ENCODE measurements around the gene CDCA4. TPM values are rescaled to one million over a fixed set of nuclear protein-coding genes. Genes with fewer than 3 reads are reported as not detected.

CDCA4 gene
- total and polyA plus RNA-seq, 3 donors from 2014 or later, result 18.3 to 27.5 (median 26.2) TPM

DNA sequence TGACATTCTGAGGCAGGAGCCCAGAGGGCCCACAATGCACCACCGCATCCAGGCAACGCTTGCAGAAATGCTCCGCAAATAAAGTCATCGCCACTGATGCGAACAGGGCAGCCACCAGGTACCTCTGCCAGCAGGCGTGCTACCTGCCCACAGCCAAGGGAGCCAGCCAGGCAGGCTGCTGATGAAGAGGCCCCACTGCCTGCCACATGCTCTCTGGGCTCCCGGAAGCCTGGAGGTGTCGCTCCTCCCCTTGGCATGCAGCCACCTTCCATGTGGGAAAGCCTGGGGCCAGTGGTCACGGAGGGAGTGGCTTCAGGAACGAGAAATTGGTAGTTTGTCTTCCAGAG lies 29.6 kb upstream of the CDCA4 start:
- H3K36me3 ChIP-seq (ENCODE audit: low read depth, missing control alignments), result no peaks in the 10 kb centered on the region
- H3K27me3 ChIP-seq, result no peaks in the 10 kb centered on the region
- no peak overlapping the region for H3K27ac ChIP-seq
- 74 to 100% methylated on average over 1 to 10 of the region's 10 CpGs for WGBS, 2 donors
- no peaks in the 10 kb centered on the region for H3K9me3 ChIP-seq
- TF ChIP-seq, protein P1, sequence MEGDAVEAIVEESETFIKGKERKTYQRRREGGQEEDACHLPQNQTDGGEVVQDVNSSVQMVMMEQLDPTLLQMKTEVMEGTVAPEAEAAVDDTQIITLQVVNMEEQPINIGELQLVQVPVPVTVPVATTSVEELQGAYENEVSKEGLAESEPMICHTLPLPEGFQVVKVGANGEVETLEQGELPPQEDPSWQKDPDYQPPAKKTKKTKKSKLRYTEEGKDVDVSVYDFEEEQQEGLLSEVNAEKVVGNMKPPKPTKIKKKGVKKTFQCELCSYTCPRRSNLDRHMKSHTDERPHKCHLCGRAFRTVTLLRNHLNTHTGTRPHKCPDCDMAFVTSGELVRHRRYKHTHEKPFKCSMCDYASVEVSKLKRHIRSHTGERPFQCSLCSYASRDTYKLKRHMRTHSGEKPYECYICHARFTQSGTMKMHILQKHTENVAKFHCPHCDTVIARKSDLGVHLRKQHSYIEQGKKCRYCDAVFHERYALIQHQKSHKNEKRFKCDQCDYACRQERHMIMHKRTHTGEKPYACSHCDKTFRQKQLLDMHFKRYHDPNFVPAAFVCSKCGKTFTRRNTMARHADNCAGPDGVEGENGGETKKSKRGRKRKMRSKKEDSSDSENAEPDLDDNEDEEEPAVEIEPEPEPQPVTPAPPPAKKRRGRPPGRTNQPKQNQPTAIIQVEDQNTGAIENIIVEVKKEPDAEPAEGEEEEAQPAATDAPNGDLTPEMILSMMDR (IDR thresholded peaks at IDR 0.05), result no peak
- no peak for TF ChIP-seq POLR2A (IDR thresholded peaks at IDR 0.05)
- no peak for DNase-seq
- intact Hi-C loops (cut with DNase I; ENCODE audit: low total_unique reads), result loop anchor here (10.0 kb wide), 1 partner anchor 136 kb away; no protein-coding TSS in a partner anchor
- H3K4me1 ChIP-seq, result no peaks in the 10 kb centered on the region
- H3K4me3 ChIP-seq, result no peak overlapping the region

DNA sequence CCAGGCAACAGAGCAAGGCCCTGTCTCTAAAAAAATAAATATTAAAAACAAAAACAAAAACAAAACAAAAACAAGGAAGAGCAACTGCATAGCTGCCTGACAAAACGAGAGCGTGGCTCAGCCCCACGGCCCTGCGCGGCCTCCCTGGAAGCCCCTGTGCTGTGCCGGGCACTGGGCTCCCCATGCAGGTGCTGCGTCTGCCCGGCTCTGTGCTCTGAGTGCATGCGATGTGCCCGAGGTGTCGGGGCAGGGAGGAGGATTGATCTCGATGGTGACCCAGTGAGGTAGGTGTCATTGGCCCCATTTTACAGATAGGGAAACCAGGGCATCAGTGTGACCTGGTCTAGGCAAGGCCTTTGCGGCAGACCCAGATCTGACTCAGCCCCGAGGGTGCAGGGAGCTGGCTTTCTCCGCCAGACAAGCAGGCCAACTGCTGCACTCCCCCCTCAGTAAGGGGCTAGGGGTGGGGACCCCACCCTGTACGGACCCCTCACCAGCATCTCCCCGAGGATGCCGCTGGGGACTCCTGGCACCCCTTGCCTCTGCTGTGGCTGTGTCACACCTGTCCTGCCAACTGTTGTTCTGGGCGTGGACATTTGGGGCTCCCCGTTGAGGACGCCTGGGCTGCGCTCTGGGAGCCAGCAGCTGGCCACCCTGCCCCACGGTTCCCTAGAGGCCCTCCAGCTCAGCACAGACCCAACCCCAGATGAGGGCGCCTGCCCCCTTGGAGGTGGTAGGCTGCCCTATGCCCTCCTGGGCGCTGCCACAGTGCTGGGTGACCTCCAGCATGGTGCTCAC lies 29.1 kb upstream of the CDCA4 start:
- TF ChIP-seq, protein P1 (IDR thresholded peaks at IDR 0.05), result no peak
- TF ChIP-seq POLR2A (IDR thresholded peaks at IDR 0.05), result no peak
- no peak overlapping the region for H3K4me3 ChIP-seq
- no peaks in the 10 kb centered on the region for H3K36me3 ChIP-seq (ENCODE audit: low read depth, missing control alignments)
- no peak for DNase-seq
- H3K9me3 ChIP-seq, result no peaks in the 10 kb centered on the region
- 81 to 89% methylated on average over 15 to 24 of the region's 25 CpGs for WGBS, 2 donors
- no peak overlapping the region for H3K27ac ChIP-seq
- no peaks in the 10 kb centered on the region for H3K4me1 ChIP-seq
- intact Hi-C loops (cut with DNase I; ENCODE audit: low total_unique reads), result loop anchor here (10.0 kb wide), 3 partner anchors 135 to 285 kb away; no protein-coding TSS in a partner anchor
- no peaks in the 10 kb centered on the region for H3K27me3 ChIP-seq

GRCh38 chr14:105047283-105048016 lies 26.6 kb upstream of the CDCA4 start:
- no peaks in the 10 kb centered on the region for H3K4me1 ChIP-seq
- no peak overlapping the region for H3K27ac ChIP-seq
- WGBS, 2 donors, result 79 to 93% methylated on average over 18 to 24 of the region's 24 CpGs
- no peak overlapping the region for H3K4me3 ChIP-seq
- H3K36me3 ChIP-seq (ENCODE audit: low read depth, missing control alignments), result no peaks in the 10 kb centered on the region
- H3K27me3 ChIP-seq, result no peaks in the 10 kb centered on the region
- no peaks in the 10 kb centered on the region for H3K9me3 ChIP-seq
- no peak for DNase-seq
- TF ChIP-seq, protein P1 (IDR thresholded peaks at IDR 0.05), result no peak
- no peak for TF ChIP-seq POLR2A (IDR thresholded peaks at IDR 0.05)
- intact Hi-C loops (cut with DNase I; ENCODE audit: low total_unique reads), result loop anchor here (10.0 kb wide), 2 partner anchors 153 to 283 kb away; no protein-coding TSS in a partner anchor

GRCh38 chr14:105046891-105047282 lies 26.0 kb upstream of the CDCA4 start:
- intact Hi-C loops (cut with DNase I; ENCODE audit: low total_unique reads), result loop anchor here (10.0 kb wide), 2 partner anchors 152 to 282 kb away; no protein-coding TSS in a partner anchor
- Histone ChIP-seq H3K4me1 (no peaks in the 10 kb centered on the region), H3K4me3 (no peak overlapping the region), H3K9me3 (no peaks in the 10 kb centered on the region), H3K27ac (no peak overlapping the region), H3K27me3 (no peaks in the 10 kb centered on the region), H3K36me3 (ENCODE audit: low read depth, missing control alignments) (no peaks in the 10 kb centered on the region)
- DNase-seq, result no peak
- no peak for TF ChIP-seq POLR2A (IDR thresholded peaks at IDR 0.05)
- TF ChIP-seq, protein P1 (IDR thresholded peaks at IDR 0.05), result no peak
- 87 to 89% methylated on average over 6 to 9 of the region's 9 CpGs for WGBS, 2 donors

Data from testis (tissue), 3 donors.